ENCODE measurements around the gene GCA.

The GCA gene, protein sequence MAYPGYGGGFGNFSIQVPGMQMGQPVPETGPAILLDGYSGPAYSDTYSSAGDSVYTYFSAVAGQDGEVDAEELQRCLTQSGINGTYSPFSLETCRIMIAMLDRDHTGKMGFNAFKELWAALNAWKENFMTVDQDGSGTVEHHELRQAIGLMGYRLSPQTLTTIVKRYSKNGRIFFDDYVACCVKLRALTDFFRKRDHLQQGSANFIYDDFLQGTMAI

DNA sequence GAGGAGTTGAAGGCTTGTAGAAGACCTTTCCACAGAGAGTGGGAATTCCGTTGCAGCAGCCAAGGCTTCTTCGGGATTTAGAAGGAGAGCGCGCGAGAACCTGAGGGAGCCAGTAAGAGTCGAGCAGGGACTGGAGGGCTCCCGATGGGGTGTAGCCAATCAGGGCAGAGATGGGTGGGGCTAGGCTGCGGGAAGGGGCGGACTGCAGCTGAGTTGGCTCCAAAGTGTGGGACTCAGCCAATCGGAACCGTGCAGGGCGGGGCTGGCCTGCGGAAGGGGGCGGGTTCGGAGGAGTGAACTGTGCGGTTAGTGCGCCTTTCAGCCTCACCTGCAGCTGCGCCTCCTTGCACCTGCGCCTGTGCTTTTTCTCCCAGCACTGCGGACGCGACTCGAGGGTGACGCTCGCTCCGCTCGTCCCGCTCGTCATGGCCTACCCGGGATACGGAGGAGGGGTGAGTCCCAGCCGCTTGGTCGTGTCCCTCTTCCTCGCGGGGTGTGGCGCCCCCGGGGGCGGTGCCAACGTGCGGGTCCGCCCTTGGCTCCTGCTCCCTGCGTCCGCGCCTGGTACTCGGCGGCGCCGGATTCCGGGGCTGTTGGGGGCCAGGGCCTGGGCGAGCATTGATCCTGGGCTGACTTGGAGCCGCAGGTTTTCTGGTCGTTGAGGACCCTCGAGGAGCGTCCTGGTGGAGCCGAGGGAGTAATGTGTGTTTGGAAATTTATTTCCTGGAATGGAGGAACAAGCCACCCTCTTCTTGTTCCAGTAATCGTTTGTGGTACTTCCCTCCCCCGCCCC is at the start of gene GCA:
Gene GCA, plus strand, starts transcription at position 309 of the 793 bp plus-strand sequence. Its CDS starts 117 bp downstream, at position 426.
- TF ChIP-seq, protein P1, sequence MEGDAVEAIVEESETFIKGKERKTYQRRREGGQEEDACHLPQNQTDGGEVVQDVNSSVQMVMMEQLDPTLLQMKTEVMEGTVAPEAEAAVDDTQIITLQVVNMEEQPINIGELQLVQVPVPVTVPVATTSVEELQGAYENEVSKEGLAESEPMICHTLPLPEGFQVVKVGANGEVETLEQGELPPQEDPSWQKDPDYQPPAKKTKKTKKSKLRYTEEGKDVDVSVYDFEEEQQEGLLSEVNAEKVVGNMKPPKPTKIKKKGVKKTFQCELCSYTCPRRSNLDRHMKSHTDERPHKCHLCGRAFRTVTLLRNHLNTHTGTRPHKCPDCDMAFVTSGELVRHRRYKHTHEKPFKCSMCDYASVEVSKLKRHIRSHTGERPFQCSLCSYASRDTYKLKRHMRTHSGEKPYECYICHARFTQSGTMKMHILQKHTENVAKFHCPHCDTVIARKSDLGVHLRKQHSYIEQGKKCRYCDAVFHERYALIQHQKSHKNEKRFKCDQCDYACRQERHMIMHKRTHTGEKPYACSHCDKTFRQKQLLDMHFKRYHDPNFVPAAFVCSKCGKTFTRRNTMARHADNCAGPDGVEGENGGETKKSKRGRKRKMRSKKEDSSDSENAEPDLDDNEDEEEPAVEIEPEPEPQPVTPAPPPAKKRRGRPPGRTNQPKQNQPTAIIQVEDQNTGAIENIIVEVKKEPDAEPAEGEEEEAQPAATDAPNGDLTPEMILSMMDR (IDR thresholded peaks at IDR 0.05; ENCODE audit: insufficient read depth, low read depth, low read length, missing control alignments), result no peak
- peak; percentile 99 for DNase-seq (ENCODE audit: low read depth)
- peak within 1 kb of the TSS; percentile 83 for H3K4me3 ChIP-seq (ENCODE audit: low read length)

DNA sequence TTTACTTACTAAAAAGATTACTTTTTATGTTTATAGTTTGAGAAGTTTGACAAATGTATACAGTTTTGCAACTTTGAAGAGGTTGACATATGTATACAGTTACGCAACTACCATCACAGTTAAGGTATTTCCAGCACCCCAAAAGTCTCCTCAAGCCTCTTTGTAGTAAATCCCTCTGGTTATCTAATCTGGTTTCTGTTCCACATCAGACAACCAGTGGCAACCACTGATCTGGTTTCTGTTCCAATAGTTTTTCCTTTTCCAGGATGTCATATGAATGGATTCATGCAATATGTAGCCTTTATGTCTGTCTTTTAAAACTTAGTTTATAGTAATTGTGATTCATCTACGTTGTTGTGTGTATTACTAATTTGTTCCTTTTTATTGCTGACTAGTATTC is 48.9 kb upstream of the GCA start:
- H3K4me3 ChIP-seq (ENCODE audit: low read length), result no peak overlapping the region
- TF ChIP-seq, protein P1 (IDR thresholded peaks at IDR 0.05; ENCODE audit: insufficient read depth, low read depth, low read length, missing control alignments), result no peak
- no peak for DNase-seq (ENCODE audit: low read depth)

DNA sequence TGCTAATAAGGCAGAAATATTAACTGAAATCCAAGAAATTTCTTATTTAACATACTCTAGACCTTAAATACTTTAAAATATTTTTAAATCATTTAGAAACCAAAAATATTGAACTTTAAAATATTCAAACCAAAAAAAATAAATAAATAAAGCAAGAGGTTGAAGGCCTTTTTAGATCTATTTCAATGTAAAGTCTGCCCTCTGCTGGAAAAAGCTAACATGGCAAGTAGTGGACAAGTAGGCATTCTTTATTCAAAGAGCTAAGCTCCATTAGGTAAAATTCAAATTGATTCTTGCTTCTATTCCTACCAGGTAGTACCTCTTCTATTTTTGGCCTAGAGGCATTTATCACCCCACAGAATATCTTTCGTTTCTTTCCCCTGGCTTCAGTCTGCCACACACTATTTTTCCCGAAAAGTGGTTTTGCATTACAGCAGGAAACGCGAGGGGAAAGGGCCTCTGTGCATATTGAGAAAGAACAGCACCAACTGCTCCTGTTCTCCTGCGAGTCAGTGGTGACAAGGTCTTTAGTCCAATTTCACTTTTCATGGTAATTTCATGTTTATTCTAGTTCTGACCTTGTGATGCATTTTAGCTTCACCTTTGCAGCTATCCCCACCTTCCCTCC is 45.9 kb upstream of the GCA start:
- H3K4me3 ChIP-seq (ENCODE audit: low read length), result no peak overlapping the region
- TF ChIP-seq, protein P1 (IDR thresholded peaks at IDR 0.05; ENCODE audit: insufficient read depth, low read depth, low read length, missing control alignments), result peak; percentile 78
- DNase-seq (ENCODE audit: low read depth), result peak; percentile 80

DNA sequence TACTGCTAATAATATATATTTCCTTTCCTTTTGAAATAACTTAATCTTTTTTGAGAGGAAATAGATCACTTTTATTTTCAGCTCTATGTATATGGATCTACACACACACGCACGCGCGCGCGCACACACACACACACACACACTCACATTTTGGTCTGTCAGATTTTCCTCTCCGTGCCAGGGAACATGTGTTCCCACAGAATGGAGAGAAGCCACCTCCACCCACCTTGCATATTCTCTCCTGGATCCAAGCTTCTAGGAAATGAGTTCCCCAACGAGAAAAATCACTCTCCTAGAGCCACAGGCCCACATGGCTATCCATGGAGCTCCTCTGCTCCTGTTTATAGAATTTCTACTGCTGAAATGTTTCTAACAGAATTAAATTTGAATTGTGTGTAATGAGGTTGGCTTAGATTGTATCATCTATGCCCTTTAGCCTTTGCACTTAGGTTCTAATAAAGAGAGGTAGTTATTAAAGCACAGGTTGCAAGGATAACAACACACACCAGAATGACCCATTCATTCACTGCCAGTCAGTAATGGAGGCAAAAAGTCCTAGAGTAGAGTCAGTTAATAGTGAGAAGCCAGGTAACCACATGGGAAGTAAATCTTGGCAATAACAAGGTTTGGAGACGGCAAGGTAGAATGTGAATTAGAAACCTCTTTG is 45.1 kb upstream of the GCA start:
- DNase-seq (ENCODE audit: low read depth), result no peak
- TF ChIP-seq, protein P1 (IDR thresholded peaks at IDR 0.05; ENCODE audit: insufficient read depth, low read depth, low read length, missing control alignments), result no peak
- H3K4me3 ChIP-seq (ENCODE audit: low read length), result no peak overlapping the region

DNA sequence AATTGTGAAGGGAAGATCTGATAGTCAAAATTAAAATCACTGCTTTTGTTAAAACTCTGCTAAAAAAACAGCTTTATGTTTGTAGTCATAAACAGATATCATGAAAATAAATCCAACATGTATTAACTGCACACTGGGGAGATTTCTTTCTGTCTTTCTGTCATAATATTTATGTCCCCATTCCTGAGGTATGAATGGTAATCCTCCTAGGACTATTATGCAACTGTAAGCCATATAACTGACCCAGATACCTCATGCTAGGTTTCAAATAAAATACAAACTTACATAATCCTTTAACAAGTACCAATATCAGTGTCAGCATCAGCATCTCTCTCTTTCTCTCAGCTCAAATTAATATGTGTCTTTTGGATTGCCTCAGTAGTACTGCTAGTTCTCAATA is 43.7 kb upstream of the GCA start:
- no peak overlapping the region for H3K4me3 ChIP-seq (ENCODE audit: low read length)
- TF ChIP-seq, protein P1 (IDR thresholded peaks at IDR 0.05; ENCODE audit: insufficient read depth, low read depth, low read length, missing control alignments), result no peak
- peak; percentile 24 for DNase-seq (ENCODE audit: low read depth)

DNA sequence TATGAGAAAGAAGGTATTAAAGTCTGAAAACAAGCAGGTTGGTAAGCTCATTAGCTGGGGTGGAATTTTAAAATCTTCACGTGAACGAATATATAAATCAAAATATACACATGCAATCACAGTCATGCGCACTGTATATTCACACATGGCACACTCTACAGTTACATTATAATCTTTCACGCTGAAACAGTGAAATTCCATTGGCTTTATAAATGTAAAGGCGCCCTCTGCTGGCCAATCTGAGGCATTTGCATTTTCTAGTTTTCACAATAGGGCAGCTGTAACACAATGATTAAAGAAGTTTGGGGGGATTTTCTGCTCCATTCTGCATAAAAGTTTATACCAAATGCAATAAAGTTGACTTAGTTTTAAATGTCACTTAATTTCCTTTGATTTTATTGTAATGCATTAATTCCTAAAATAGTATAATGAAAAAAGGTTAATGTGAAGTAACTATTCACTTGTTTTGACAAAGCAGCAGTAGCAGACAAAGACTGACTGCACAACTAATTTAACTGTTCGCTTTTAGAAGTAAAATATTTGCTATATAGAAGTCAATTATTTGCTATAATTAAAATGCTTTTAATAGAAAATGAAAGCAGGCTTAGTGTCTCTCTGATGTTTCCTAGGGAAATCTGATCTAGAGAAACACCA is 42.7 kb upstream of the GCA start:
- DNase-seq (ENCODE audit: low read depth), result peak; percentile 74
- TF ChIP-seq, protein P1 (IDR thresholded peaks at IDR 0.05; ENCODE audit: insufficient read depth, low read depth, low read length, missing control alignments), result peak; percentile 78
- H3K4me3 ChIP-seq (ENCODE audit: low read length), result no peak overlapping the region
